ENCODE measurements around the gene PHACTR1.

Gene PHACTR1

GRCh38 chr6:13172291-13172690 is 455.7 kb downstream of the PHACTR1 start:
- TF ChIP-seq CTCF (IDR thresholded peaks at IDR 0.05; ENCODE audit: low read depth, low read length): no peak
- DNase-seq (ENCODE audit: extremely low read depth, low read depth): no peak

GRCh38 chr6:13175087-13175486 is 458.5 kb downstream of the PHACTR1 start:
- DNase-seq (ENCODE audit: extremely low read depth, low read depth): no peak
- no peak for TF ChIP-seq CTCF (IDR thresholded peaks at IDR 0.05; ENCODE audit: low read depth, low read length)

GRCh38 chr6:13175759-13176158 is 459.2 kb downstream of the PHACTR1 start:
- no peak for DNase-seq (ENCODE audit: extremely low read depth, low read depth)
- no peak for TF ChIP-seq CTCF (IDR thresholded peaks at IDR 0.05; ENCODE audit: low read depth, low read length)

GRCh38 chr6:13177664-13178063 is 461.1 kb downstream of the PHACTR1 start:
- no peak for TF ChIP-seq CTCF (IDR thresholded peaks at IDR 0.05; ENCODE audit: low read depth, low read length)
- DNase-seq (ENCODE audit: extremely low read depth, low read depth): no peak

- no peak for DNase-seq (ENCODE audit: extremely low read depth, low read depth)
- TF ChIP-seq CTCF (IDR thresholded peaks at IDR 0.05; ENCODE audit: low read depth, low read length): no peak
Observed at GRCh38 chr6:13178107-13178506, 461.5 kb downstream of the PHACTR1 start.

DNA sequence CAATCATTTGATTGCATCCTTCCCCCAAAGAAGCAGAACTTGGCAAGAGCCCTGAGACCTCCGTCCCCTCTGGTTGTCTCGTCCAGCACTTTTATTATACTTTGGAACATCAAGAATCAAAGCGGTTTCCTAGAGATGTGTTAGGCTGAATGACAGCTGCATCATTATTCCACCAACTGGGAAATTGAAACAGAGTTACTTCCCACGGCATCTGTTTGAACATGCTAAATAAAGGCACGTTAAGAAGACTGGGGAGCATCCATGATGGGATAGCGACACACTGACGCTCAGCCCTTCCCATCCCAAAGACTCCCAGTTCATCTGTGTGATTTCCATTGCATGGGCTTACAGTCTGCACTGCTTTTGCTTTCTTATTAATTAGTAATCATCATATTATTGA is 464.0 kb downstream of the PHACTR1 start:
- TF ChIP-seq CTCF (IDR thresholded peaks at IDR 0.05; ENCODE audit: low read depth, low read length): no peak

GRCh38 chr6:13181393-13181792 is 464.8 kb downstream of the PHACTR1 start:
- no peak for TF ChIP-seq CTCF (IDR thresholded peaks at IDR 0.05; ENCODE audit: low read depth, low read length)
- DNase-seq (ENCODE audit: extremely low read depth, low read depth): no peak

More for the DNA sequence above, 464.0 kb downstream of the PHACTR1 start:
- DNase-seq (ENCODE audit: extremely low read depth, low read depth): no peak
